GM18499 (cell line): Measurements from ENCODE around the gene ACAP2.
"Not testable (repeated sequence)": the region's sequence is repeated elsewhere in the genome, so short reads cannot be mapped to it uniquely, and the experiment has no call there.

Experiments used
- ATAC-seq: cut with Tn5 transposase; IDR thresholded peaks from one replicate; pipeline ENCODE4 v1.9.1; 2021; ENCODE audit warnings: moderate number of reproducible peaks; ENCODE audit not compliant: insufficient read depth, unreplicated experiment

ACAP2 gene

DNA sequence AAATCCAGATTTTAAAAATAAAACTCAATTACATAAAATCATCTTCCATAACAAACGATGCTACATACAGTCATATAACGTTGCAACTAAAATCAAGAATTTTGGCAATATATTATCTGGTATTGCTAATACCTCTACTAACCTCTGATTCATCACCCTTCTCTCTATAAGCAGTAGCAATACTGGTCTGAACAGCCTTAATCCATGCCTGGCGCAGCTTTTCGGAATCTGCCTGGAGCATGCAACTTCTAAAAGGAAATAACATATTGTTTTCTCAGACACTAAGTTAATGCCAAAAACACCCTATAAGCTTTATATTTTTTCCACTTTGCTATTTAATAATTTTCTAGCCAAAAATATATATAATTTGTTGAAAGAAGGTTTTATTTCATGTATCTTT, 136.5 kb downstream of the ACAP2 start:
- no peak for ATAC-seq

DNA sequence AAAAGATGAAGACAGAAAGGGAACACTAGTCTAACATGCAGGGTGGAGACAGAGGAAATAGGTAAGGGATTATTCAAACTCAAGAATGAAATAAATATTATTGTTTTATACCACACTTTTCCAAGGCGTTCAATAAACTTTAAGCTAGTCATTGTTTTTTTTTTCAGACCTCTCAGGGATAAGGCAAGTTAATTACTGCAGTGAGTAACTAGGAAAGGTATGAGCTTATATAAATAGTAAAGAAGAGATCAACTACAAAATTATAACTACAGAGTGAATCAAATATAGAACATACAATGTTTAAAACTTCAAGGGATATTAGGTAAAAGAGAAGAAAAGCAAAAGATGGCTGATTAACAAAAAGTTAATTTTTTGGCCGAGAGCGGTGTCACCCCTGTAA, 140.4 kb downstream of the ACAP2 start:
- no peak for ATAC-seq

DNA sequence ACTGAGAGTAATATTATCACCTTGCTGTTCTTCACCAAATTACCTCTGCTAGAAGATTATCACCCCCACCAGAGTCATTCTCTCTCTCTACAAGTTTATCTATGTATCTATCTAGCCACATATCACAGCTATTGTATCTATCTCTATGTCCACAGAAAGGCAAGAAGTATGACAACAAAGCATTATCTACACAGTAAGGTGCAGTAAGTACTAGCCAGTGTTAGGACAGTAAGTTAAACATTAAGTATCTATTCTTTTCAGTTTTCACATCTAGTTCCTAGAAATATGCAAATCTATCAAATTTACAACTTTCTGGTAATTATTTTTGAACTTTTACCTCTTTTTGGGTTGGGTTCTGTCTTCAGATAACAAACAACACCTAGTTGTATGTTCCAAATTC, 145.4 kb downstream of the ACAP2 start:
- ATAC-seq: no peak

DNA sequence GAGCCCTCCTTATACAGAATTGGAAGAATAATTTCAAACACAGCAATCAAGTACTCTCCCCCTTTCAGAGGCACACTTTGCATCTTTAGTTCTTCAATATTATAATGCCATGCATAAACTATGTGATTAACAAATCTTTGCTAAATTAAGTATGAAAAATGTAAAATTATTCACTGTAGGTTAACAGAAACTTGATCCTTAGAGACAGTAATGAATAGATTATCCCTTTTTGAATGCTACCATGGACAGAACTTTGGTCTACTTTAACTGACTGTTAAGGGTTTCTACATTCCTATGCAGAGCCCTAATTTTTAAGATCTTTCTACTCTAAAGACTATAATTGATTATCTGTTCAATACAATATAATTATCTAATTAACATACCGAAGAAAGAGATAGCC, 146.2 kb downstream of the ACAP2 start:
- no peak for ATAC-seq

DNA sequence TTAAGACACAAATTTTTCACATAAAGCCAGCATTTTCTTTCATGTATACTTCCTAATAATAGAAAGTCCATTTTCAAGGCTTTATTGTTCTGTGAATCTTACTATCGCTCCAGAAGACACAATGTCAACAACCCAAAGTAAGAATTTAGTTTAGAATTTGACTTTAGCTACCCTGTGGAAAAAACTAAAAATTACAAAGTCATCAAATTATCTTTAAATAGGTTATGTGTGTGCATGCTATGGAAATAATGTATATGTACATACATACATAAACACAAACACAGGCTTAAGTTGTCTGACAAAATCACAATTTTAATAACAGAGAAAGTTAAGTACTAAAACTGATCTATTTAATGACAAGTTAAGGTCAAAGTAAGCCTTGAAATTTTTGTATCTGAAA, 151.7 kb downstream of the ACAP2 start:
- ATAC-seq: no peak

DNA sequence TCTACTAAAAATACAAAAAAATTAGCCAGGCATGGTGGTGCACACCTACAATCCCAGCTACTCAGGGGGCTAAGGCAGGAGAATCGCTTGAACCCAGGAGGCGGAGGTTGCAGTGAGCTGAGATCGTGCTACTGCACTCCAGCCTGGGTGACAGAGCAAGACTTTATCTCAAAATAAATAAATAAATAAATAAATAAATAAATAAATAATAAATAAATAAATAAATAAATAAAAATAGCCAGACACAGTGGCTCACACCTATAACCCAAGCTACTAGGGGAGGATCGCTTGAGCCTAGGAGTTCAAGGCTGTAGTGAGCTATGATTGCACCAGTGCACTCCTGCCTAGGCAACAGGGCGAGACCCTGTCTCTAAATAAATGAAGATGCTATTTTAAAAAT, 152.2 kb downstream of the ACAP2 start:
- ATAC-seq: not testable (repeated sequence)

DNA sequence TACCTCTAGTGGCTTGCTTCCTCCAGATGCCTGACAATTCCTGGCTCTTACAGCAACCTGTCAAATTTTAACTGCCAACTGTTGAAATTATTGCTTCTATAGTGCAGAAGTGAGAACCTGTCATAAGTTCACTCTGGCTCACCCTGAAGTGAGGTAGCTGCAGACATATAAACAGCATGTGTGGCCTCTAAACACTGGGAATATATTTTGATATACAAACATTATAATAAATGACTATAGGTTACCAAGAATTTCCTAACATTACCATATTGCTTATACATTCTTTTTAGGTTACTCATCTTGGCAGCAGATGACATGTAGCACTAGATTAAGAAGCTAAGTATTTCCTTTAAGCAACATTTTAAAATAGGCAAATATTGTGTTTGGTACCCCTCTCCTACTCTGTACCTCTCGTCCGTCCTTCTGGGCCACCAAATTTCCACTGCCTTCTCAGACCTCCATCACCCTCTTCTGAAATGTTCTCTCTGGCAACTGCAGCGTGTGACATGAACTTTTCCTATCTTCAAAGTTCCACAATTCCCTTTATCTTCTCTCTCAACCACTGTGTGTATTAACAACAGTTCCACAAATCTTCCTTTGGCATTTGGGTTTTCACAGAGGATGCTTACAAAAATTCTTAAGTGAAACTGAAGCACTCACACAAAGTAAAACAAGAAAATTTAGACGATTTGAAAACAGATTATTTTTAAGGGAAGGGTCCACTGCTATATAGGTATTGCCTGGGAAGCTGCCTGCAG, 156.5 kb downstream of the ACAP2 start:
- no peak for ATAC-seq

DNA sequence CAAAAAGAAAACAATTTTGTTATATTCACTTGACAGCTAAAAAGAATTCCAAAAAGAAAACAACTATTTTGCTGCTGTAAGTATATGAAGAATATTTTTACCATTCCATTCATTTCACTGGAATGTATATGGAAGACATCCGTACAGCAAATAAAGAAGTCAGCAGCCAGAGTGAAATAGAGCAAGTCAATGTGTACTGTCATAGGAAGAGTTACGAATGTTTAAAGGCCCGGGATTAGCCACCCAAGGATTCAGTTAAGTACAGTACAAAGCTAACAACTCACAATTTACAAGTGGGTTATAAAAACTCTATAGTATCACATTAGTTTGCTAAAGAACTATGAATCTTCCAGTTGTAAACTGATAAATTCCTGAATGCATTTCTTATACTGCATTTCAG, 157.4 kb downstream of the ACAP2 start:
- ATAC-seq: no peak

DNA sequence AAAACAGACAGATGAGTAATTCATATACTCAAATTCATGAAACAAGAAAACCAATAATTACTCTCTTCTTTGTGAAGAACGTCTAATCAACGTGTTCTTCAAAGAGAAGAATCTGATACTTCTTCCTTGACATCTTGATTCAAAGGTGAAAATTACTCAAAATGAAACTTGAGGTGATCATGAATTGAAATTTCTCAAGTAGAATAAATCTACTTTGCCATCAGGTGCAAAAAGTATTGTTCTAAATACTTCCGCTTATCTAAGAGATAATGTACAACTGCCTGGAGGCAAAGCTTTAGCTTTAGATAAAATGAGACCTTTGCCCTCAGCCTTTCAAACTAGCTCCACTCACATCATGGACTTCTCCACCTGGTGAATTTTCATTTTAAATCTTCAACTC, 158.0 kb downstream of the ACAP2 start:
- no peak for ATAC-seq

DNA sequence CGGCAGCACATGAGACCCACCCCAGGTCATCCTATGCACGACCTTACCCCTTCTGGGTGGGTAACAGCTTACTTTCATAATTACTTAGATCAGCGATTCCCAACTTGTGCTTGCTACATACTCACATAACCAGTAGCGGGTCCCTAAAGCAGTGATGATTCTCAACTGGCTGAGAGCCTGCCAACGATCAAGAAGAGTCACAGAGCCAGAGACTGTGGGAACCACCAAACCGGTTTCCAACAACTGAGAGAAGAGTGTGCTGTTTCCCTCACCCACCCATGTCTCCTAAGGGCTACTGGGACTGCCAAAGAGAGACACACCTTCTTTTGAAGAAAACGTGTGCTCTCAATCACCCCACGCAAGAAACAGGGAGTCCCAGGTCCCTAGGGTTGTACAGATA, 159.9 kb downstream of the ACAP2 start:
- no peak for ATAC-seq

DNA sequence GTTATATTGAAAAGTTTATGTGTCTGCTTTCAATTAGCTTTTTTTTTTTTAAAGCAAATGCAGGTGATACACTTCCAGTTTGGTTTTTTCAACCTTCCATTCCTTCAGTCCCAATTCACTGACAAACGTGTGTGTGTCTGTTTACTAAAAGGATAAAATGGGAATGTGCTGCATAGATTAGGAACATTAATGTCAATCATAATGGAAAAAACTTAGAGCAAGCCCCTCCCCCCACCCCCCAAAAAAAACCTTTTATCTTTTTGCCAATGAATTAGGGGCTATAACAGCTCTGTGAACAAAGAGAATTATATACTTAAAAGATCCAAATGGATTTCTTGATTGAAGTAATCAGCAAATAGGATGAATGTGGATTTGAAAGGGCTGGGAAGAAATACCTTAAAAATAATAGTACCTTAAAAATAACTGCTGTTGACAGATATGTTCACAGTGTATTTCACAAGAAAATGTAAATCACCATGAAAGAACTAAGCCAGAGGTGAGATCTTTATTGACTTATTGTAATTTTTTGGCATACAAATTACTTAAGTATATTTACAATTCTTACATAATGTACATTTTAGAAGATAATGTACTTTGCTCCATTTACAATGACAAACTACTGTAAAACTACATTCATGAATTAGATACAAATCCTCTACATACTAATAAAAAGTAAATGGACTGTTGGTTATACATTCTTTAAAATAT, 168.4 kb downstream of the ACAP2 start:
- no peak for ATAC-seq

DNA sequence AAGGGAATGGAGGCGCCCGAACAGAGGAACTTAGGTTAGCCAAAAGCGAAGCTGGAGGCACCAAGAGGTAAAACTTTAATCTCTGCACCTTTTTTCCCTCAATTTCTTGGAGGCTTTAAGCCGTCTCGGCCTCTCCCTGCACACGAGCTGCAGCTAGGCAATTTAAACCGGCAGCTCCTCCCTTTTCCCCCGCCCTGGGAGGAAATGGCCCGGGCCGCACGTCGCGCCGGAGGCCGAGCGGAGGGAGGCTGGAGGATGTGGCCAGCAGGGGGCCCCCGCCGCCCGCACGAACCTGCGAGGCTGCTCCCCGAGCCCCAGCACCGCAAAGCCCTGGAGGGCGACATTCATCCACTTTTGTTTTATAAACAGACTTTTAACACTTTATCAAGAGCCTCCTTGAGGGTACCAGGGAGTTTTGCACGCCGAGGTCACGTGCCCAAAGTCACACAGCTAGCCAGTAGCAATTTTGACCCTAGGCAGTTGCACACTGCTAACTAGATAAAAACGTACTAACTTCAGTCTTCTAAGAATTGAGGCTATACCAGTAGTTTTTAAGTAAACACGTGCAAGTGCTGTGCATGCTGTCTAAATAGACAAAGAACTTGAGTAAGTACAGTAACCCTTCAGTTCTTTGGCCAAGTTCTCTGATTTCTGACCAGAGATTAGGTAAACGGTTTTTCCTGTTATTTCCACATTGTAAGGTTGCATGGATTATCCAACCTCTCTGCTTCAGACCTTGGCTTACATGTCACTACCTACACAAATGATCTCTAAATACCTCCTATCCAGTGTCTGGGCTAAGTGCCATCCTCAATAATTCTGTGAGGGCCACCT, 171.2 kb downstream of the ACAP2 start:
- peak; percentile 49 for ATAC-seq

DNA sequence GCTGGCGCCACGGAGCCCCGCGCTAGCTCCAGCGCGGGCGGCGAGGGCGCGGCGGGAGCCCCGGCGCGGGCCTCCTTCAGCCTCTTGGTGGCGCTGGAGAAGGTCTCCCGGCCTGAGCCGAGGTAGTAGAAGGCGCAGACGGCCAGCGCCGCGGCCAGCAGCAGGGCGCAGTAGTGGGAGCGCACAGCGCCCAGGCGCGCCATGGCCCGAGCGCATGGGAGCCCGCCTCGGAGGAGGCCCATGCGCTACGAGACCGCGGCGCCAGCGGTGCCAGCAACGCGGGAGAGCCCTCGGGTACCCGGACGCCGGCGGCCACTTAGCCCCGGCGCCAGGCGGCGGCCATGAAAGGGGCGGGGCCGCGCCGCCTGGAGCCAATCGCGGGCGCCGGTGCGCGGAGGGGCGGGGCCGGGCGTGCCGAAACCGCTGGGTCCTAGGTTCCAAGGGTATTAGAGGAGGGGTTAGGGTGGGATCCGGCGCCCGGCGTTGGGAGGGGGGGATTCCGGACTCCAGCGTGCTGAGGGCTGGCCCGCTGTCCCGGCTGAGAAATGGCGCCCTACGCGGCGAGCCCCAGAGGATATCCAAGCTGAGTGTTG, 171.9 kb downstream of the ACAP2 start, which contains the start of gene XXYLT1:
XXYLT1 (minus strand) TSS at position 343 of the 593 bp plus-strand sequence; CDS start at position 242, 101 bp downstream.
- ATAC-seq: peak; percentile 42

DNA sequence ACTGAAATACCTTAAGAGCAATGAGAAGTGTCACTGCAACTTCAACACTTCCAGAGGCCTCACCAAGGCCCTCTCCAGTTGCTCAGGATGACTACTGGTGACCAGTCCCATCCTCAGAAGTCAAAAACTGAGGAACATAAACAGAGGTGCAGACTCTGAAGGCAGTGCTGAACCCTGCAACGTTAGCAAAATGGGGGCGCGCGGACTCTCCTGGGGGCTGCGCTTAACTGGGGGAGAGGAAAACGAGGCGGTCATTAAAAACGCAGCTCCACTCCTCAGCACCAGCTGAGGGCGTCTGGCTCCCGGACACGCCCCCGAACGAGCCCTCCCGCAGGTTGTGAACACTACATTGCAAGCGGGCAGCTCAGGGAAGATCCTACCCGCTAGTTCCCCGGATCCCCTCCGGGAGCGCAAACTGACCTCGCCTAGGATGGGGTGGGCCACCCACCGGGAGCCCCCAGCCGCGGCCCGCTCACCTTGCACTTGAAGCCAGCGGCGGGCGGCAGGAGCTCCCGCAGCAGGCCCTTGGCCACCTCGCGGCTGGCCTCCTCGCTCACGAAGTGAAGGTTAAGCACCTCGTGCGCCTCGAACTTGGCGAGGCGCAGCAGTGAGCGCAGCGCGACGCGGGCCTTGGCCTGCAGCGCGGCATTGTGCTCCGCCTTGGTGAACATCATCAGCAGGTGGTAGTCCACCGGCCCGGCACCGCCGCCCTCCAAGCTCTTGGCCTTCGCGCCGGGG, 172.6 kb downstream of the ACAP2 start:
- peak; percentile 6 for ATAC-seq

DNA sequence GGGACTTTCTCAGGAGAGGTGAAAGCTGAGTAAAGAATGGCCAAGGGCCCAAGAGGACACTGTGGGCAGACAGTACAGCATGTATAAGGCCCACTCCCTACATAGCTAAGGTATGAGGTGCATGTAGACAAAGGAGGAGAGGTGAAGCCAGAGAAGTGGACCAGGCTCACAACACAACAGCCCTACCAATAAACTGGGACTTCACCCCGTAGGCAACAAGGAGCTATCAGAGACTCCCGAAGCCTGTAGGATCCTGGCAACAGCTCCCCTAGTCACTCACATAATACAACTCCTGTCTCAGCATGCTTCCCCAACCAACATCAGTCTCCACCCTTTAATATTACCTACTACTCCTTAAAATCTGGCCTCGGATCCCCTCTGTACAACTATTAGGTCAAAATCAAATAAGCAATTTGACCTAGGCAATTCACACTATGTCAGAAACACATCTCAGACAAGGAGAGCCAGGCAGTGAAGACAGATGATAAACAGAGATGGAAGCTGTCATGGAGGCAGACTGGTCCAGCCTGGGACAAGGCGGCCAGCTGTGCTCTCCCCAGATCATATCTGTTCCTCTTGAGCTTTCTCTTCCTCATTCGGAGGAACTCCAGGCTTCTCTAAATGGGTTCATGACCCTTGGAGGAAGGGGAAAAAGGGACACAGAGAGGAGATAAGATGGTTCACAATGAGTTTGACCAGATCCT, 173.3 kb downstream of the ACAP2 start:
- ATAC-seq: no peak

DNA sequence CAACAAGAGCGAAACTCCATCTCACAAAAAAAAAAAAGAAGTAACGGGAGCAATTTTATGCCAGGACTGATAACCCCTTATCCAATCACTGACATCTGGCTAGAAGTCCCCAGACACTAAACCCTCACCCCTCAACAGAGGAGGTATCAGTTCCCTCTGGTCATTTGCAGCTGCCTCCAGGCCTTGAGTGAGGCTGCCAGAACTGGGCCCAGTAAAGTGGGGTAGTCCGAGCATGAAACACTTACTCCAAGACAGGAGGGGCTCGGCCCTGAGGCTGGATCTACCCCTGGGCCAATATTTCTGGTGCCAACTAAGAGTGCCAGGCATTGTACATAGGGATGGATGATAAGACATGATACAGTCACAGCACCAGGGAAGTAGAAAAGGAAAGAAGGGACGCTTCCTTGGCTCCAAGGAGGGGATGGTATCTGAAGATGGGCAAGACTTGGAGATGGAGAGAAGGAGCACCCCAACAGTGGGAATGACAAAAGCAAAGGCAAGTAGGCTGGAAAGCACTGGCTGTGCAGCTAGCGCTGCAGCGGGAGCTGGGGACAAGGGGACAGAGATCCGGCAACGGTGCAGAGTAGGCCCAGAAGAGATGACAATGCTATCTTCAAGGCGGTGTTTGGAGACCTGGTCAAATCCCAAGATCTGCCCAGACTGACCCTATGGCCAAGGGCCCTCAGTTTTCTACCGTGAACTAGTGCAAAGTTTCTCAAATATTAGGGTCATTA, 174.1 kb downstream of the ACAP2 start:
- no peak for ATAC-seq

DNA sequence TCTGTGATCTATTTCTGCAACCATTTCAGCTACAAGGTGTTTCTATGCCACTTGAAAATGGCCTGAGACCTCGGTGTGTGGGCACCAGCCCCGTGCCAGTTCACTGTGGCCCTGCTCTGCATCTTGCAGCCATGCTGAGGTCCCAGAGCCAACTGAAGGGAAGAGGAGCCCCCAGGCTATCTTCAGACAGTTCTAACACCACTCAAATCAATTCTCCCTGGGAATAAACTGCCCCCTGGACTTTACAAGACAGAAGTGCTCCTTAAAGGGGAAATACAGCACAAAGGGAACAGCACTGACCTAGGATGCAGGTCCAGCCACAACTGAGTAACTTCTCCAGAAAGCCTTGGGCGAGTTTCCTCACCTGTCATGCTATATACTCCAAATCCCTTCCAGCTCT, 175.7 kb downstream of the ACAP2 start:
- no peak for ATAC-seq

DNA sequence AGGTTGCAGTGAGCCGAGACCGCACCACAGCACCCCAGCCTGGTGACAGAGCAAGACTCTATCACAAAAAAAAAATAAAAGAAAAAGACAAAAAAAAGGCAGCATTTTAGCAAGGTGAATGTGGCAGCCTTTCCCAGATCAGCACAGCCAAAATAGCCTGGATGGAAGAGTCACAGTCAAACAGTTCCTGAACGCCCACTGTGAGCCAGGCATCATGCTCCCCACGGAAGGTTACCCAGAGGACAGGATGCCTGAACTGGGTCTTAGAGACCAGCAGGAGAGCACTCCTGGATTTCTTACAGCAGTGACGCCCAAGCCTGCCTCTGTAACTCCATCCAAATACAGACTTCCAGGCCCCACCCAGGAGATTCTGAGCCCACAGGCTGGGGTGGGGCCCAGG, 176.4 kb downstream of the ACAP2 start:
- no peak for ATAC-seq
